GM23338 (cell line): ENCODE results near the gene PRR36. TPM values are rescaled to one million over a fixed set of nuclear protein-coding genes. Genes with fewer than 3 reads are reported as not detected.

Experiments
- ATAC-seq: fragments of 200-7000 bp; cut with Tn5 transposase; 3 replicates; pipeline ENCODE4 v1.9.1; 2020
- DNase-seq: peaks from one replicate; pipeline ENCODE4 v3.0.0-alpha.2; 2015; ENCODE audit warnings: low spot score
- H2AFZ ChIP-seq: fragments of 200-600 bp; sonication (generic); 2 replicates; pipeline ENCODE4 v1.8.0; 2016; ENCODE audit warnings: antibody characterized with exemption, mild to moderate bottlenecking, moderate library complexity
- H3F3A ChIP-seq: fragments of 200-600 bp; sonication (generic); replicated peaks from 2 replicates; pipeline ENCODE4 v1.8.0; 2017; ENCODE audit warnings: antibody characterized with exemption, mixed run types, low read depth
- H3K27ac ChIP-seq: fragments of 200-600 bp; sonication (generic); 2 replicates; pipeline ENCODE4 v1.6.1; 2016; ENCODE audit warnings: low read depth
- H3K27me3 ChIP-seq: fragments of 200-600 bp; sonication (generic); 2 replicates; pipeline ENCODE4 v1.8.0; 2016; ENCODE audit warnings: mild to moderate bottlenecking, mixed run types, moderate library complexity; ENCODE audit not compliant: insufficient read depth
- H3K36me3 ChIP-seq: fragments of 200-600 bp; sonication (generic); 2 replicates; pipeline ENCODE4 v1.8.0; 2016; ENCODE audit warnings: mild to moderate bottlenecking; ENCODE audit not compliant: insufficient read depth
- H3K4me1 ChIP-seq: fragments of 200-600 bp; sonication (generic); 2 replicates; pipeline ENCODE4 v1.8.0; 2016; ENCODE audit warnings: mild to moderate bottlenecking, moderate library complexity; ENCODE audit not compliant: insufficient read depth
- H3K4me2 ChIP-seq: fragments of 200-600 bp; sonication (generic); 2 replicates; pipeline ENCODE4 v1.7.1; 2017; ENCODE audit warnings: mixed run types
- H3K4me3 ChIP-seq: fragments of 200-600 bp; sonication (generic); 2 replicates; pipeline ENCODE4 v1.6.1; 2016; ENCODE audit warnings: mixed run types
- H3K79me2 ChIP-seq: fragments of 200-600 bp; sonication (generic); replicated peaks from 2 replicates; pipeline ENCODE4 v1.8.0; 2017; ENCODE audit warnings: mild to moderate bottlenecking; ENCODE audit not compliant: insufficient read depth
- H3K9me2 ChIP-seq: fragments of 200-600 bp; sonication (generic); 2 replicates; pipeline ENCODE4 v1.8.0; 2017; ENCODE audit not compliant: insufficient read depth
- H4K20me1 ChIP-seq: fragments of 200-600 bp; sonication (generic); replicated peaks from 2 replicates; pipeline ENCODE4 v1.8.0; 2017; ENCODE audit warnings: mild to moderate bottlenecking; ENCODE audit not compliant: insufficient read depth
- H3K27ac Mint-ChIP-seq: 2 replicates; pipeline ENCODE4 v1.8.0; 2020; ENCODE audit warnings: inconsistent platforms, mild to moderate bottlenecking, moderate library complexity, mixed read lengths
- H3K27me3 Mint-ChIP-seq: 3 replicates; pipeline ENCODE4 v1.8.0; 2022; ENCODE audit warnings: low read depth, mild to moderate bottlenecking, moderate library complexity, mixed read lengths, inconsistent platforms; ENCODE audit not compliant: insufficient read depth, poor library complexity
- H3K36me3 Mint-ChIP-seq: 3 replicates; pipeline ENCODE4 v1.8.0; 2021; ENCODE audit warnings: low read depth, mild to moderate bottlenecking, inconsistent platforms, moderate library complexity, mixed read lengths
- H3K4me1 Mint-ChIP-seq: 3 replicates; pipeline ENCODE4 v1.8.0; 2020; ENCODE audit warnings: mild to moderate bottlenecking, inconsistent platforms, mixed read lengths
- H3K4me3 Mint-ChIP-seq: 3 replicates; pipeline ENCODE4 v1.8.0; 2021; ENCODE audit warnings: moderate library complexity, mild to moderate bottlenecking, inconsistent platforms, mixed read lengths
- H3K9me3 Mint-ChIP-seq: 3 replicates; pipeline ENCODE4 v1.8.0; 2020; ENCODE audit warnings: moderate library complexity, mild to moderate bottlenecking, inconsistent platforms, mixed read lengths
- CREB1 ChIP-seq: fragments of 250-450 bp; sonication (Bioruptor Pico); IDR thresholded peaks from 2 replicates; pipeline ENCODE4 v1.5.0; 2020; ENCODE audit warnings: low read depth, mild to moderate bottlenecking, moderate library complexity
- ETS1 ChIP-seq: IDR thresholded peaks from 2 replicates; pipeline ENCODE4 v1.6.1; 2016; ENCODE audit warnings: antibody characterized with exemption
- EZH2 ChIP-seq: fragments of 200-600 bp; sonication (generic); IDR thresholded peaks from one replicate; pipeline ENCODE4 v1.8.0; 2017; ENCODE audit warnings: antibody characterized with exemption, mild to moderate bottlenecking, low read depth; ENCODE audit not compliant: unreplicated experiment
- EZH2phosphoT487 ChIP-seq: fragments of 200-600 bp; sonication (generic); IDR thresholded peaks from one replicate; pipeline ENCODE4 v1.8.1; 2018; ENCODE audit warnings: antibody characterized with exemption; ENCODE audit not compliant: unreplicated experiment
- JUNB ChIP-seq: IDR thresholded peaks from one replicate; pipeline ENCODE4 v1.6.1; 2016; ENCODE audit warnings: antibody characterized with exemption; ENCODE audit not compliant: unreplicated experiment
- NANOG ChIP-seq: IDR thresholded peaks from 2 replicates; pipeline ENCODE4 v1.6.1; 2016; ENCODE audit warnings: antibody characterized with exemption, borderline replicate concordance
- POLR2AphosphoS5 ChIP-seq: IDR thresholded peaks from 2 replicates; pipeline ENCODE4 v1.6.1; 2016; ENCODE audit warnings: antibody characterized with exemption, low read depth
- REST ChIP-seq: IDR thresholded peaks from one replicate; pipeline ENCODE4 v1.6.1; 2018; ENCODE audit warnings: antibody characterized with exemption; ENCODE audit not compliant: unreplicated experiment
- STAT1 ChIP-seq: IDR thresholded peaks from one replicate; pipeline ENCODE4 v1.6.1; 2016; ENCODE audit warnings: antibody characterized with exemption; ENCODE audit not compliant: unreplicated experiment
- ZNF114 ChIP-seq: fragments of 250-450 bp; sonication (Bioruptor Pico); IDR thresholded peaks from 2 replicates; pipeline ENCODE4 v1.5.0; 2020; ENCODE audit warnings: mild to moderate bottlenecking, moderate library complexity
- ZNF331 ChIP-seq: fragments of 250-450 bp; sonication (Bioruptor Pico); IDR thresholded peaks from 2 replicates; pipeline ENCODE4 v1.5.0; 2020; ENCODE audit warnings: low read depth, mild to moderate bottlenecking, moderate library complexity
- polyA plus RNA-seq: library from polyadenylated mRNA; unstranded; fragments of >200 nt; fragmentation: Nextera tagmentation; extraction: Ambion mirVana; gene quantifications from 2 replicates; pipeline ENCODE4 v1.2.1, GENCODE V29; 2016
- total RNA-seq: library from RNA; depleted of rRNA; stranded (reverse); fragments of >200 nt; shearing (Covaris generic); gene quantifications from 2 replicates; pipeline ENCODE4 v1.2.3, GENCODE V29; 2014
- TF ChIP-seq, protein P1 (sequence below), 2 experiments: fragments of 200-600 bp in 1 of 2; sonication (generic) in 1 of 2; conservative IDR thresholded peaks; 2 replicates each; pipeline versions ENCODE4 v1.5.1 to v1.6.1; 2016 to 2017; ENCODE audit warnings: antibody characterized with exemption in 2 of 2, low read depth in 2 of 2, mild to moderate bottlenecking in 2 of 2, moderate library complexity in 1 of 2
- TF ChIP-seq, protein P2 (sequence below): fragments of 250-450 bp; sonication (Bioruptor Pico); IDR thresholded peaks from 2 replicates; pipeline ENCODE4 v1.5.0; 2020; ENCODE audit warnings: mild to moderate bottlenecking, moderate library complexity

PRR36 gene
- total and polyA plus RNA-seq, 2 experiments from 2014 or later: 17.6 to 17.9 TPM

- no peak for DNase-seq
- H3K4me1 Mint-ChIP-seq: no peaks in the 10 kb centered on the region
Observed at GRCh38 chr19:7844405-7844804, 29.8 kb downstream of the PRR36 start.

More at GRCh38 chr19:7844405-7844804, 29.8 kb downstream of the PRR36 start:
- Mint-ChIP-seq H3K4me3 (no peak overlapping the region), H3K36me3 (no peaks in the 10 kb centered on the region; the same call in 2 of the 3 replicates), H3K27me3 (peaks cover 13% of the 10 kb centered on the region), H3K27ac (no peak overlapping the region), H3K9me3 (peaks cover 6% of the 10 kb centered on the region; the same call in 2 of the 3 replicates)
- Histone ChIP-seq H4K20me1 (no peaks in the 10 kb centered on the region), H3K4me2 (no peak overlapping the region), H3F3A (peaks cover 18% of the 10 kb centered on the region), H3K27ac (no peak overlapping the region), H3K27me3 (no peaks in the 10 kb centered on the region), H3K36me3 (no peaks in the 10 kb centered on the region), H3K4me1 (no peaks in the 10 kb centered on the region), H3K79me2 (no peaks in the 10 kb centered on the region), H2AFZ (no peak overlapping the region), H3K9me2 (no peaks in the 10 kb centered on the region), H3K4me3 (no peak overlapping the region)
- TF ChIP-seq JUNB (no peak), POLR2AphosphoS5 (no peak), ETS1 (no peak), EZH2 (no peak), NANOG (no peak), EZH2phosphoT487 (no peak), REST (no peak), ZNF331 (no peak), STAT1 (no peak), CREB1 (CRISPR knock-in tag) (no peak), ZNF114 (no peak)
- TF ChIP-seq, protein P1, sequence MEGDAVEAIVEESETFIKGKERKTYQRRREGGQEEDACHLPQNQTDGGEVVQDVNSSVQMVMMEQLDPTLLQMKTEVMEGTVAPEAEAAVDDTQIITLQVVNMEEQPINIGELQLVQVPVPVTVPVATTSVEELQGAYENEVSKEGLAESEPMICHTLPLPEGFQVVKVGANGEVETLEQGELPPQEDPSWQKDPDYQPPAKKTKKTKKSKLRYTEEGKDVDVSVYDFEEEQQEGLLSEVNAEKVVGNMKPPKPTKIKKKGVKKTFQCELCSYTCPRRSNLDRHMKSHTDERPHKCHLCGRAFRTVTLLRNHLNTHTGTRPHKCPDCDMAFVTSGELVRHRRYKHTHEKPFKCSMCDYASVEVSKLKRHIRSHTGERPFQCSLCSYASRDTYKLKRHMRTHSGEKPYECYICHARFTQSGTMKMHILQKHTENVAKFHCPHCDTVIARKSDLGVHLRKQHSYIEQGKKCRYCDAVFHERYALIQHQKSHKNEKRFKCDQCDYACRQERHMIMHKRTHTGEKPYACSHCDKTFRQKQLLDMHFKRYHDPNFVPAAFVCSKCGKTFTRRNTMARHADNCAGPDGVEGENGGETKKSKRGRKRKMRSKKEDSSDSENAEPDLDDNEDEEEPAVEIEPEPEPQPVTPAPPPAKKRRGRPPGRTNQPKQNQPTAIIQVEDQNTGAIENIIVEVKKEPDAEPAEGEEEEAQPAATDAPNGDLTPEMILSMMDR (conservative IDR thresholded peaks at IDR 0.05; ENCODE audit: low read depth in 2 of 2): no peak
- TF ChIP-seq, protein P2, sequence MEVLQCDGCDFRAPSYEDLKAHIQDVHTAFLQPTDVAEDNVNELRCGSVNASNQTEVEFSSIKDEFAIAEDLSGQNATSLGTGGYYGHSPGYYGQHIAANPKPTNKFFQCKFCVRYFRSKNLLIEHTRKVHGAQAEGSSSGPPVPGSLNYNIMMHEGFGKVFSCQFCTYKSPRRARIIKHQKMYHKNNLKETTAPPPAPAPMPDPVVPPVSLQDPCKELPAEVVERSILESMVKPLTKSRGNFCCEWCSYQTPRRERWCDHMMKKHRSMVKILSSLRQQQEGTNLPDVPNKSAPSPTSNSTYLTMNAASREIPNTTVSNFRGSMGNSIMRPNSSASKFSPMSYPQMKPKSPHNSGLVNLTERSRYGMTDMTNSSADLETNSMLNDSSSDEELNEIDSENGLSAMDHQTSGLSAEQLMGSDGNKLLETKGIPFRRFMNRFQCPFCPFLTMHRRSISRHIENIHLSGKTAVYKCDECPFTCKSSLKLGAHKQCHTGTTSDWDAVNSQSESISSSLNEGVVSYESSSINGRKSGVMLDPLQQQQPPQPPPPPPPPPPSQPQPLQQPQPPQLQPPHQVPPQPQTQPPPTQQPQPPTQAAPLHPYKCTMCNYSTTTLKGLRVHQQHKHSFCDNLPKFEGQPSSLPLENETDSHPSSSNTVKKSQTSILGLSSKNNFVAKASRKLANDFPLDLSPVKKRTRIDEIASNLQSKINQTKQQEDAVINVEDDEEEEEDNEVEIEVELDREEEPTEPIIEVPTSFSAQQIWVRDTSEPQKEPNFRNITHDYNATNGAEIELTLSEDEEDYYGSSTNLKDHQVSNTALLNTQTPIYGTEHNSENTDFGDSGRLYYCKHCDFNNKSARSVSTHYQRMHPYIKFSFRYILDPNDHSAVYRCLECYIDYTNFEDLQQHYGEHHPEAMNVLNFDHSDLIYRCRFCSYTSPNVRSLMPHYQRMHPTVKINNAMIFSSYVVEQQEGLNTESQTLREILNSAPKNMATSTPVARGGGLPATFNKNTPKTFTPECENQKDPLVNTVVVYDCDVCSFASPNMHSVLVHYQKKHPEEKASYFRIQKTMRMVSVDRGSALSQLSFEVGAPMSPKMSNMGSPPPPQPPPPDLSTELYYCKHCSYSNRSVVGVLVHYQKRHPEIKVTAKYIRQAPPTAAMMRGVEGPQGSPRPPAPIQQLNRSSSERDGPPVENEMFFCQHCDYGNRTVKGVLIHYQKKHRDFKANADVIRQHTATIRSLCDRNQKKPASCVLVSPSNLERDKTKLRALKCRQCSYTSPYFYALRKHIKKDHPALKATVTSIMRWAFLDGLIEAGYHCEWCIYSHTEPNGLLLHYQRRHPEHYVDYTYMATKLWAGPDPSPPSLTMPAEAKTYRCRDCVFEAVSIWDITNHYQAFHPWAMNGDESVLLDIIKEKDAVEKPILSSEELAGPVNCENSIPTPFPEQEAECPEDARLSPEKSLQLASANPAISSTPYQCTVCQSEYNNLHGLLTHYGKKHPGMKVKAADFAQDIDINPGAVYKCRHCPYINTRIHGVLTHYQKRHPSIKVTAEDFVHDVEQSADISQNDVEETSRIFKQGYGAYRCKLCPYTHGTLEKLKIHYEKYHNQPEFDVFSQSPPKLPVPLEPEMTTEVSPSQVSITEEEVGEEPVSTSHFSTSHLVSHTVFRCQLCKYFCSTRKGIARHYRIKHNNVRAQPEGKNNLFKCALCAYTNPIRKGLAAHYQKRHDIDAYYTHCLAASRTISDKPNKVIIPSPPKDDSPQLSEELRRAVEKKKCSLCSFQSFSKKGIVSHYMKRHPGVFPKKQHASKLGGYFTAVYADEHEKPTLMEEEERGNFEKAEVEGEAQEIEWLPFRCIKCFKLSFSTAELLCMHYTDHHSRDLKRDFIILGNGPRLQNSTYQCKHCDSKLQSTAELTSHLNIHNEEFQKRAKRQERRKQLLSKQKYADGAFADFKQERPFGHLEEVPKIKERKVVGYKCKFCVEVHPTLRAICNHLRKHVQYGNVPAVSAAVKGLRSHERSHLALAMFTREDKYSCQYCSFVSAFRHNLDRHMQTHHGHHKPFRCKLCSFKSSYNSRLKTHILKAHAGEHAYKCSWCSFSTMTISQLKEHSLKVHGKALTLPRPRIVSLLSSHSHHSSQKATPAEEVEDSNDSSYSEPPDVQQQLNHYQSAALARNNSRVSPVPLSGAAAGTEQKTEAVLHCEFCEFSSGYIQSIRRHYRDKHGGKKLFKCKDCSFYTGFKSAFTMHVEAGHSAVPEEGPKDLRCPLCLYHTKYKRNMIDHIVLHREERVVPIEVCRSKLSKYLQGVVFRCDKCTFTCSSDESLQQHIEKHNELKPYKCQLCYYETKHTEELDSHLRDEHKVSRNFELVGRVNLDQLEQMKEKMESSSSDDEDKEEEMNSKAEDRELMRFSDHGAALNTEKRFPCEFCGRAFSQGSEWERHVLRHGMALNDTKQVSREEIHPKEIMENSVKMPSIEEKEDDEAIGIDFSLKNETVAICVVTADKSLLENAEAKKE (CRISPR knock-in tag): no peak
- ATAC-seq: no peak
